Stimulated activated CD8-positive, alpha-beta memory T cell treated with anti-CD3 and anti-CD28 coated beads, Interleukin-4, amount 100 ng/mL, for 24 hours (primary cell): ENCODE data around the gene SURF1.
A peak's percentile ranks its signal among the peaks of the same experiment; 100 is the strongest.
"Not testable (repeated sequence)": the region's sequence is repeated elsewhere in the genome, so short reads cannot be mapped to it uniquely, and the experiment has no call there.

ENCODE experiments used
- DNase-seq: peaks from one replicate; pipeline ENCODE4 v3.0.0-alpha.2; 2020; ENCODE audit warnings: low read depth

Gene SURF1

GRCh38 chr9:133356391-133357091, at the start of gene SURF1, which contains the start of gene SURF2:
Gene SURF1 (minus strand): TSS chr9:133356487. CDS start chr9:133356453, 34 bp downstream.
Gene SURF2 (plus strand): TSS chr9:133356550. CDS start chr9:133356593, 43 bp downstream.
- peak; percentile 89 for DNase-seq

GRCh38 chr9:133405508-133406438, 49.5 kb upstream of the SURF1 start:
- no peak for DNase-seq

GRCh38 chr9:133404454-133405002, 48.2 kb upstream of the SURF1 start:
- no peak for DNase-seq

- peak; percentile 22 for DNase-seq
These were observed 47.6 kb upstream of the SURF1 start for GRCh38 chr9:133403766-133404453.

- DNase-seq = no peak
These were observed 46.4 kb upstream of the SURF1 start for GRCh38 chr9:133402689-133403088.

- no peak for DNase-seq
These were observed 45.3 kb upstream of the SURF1 start for GRCh38 chr9:133401588-133401987.

GRCh38 chr9:133400292-133400691, 44.0 kb upstream of the SURF1 start:
- no peak for DNase-seq

GRCh38 chr9:133397895-133398294, 41.6 kb upstream of the SURF1 start:
- DNase-seq = no peak

GRCh38 chr9:133397370-133397769, 41.1 kb upstream of the SURF1 start:
- DNase-seq = no peak

GRCh38 chr9:133396952-133397351, 40.7 kb upstream of the SURF1 start:
- no peak for DNase-seq

- no peak for DNase-seq
These were observed 38.5 kb upstream of the SURF1 start for GRCh38 chr9:133394687-133395271.

GRCh38 chr9:133393399-133393798, 37.1 kb upstream of the SURF1 start:
- DNase-seq = no peak

- not testable (repeated sequence) for DNase-seq
These were observed 36.0 kb upstream of the SURF1 start for GRCh38 chr9:133392308-133392707.

GRCh38 chr9:133391449-133391848, 35.2 kb upstream of the SURF1 start:
- DNase-seq = not testable (repeated sequence)

GRCh38 chr9:133390713-133391112, 34.4 kb upstream of the SURF1 start:
- no peak for DNase-seq

- DNase-seq = no peak
These were observed 33.3 kb upstream of the SURF1 start for GRCh38 chr9:133389562-133389961.

- no peak for DNase-seq
These were observed 32.8 kb upstream of the SURF1 start for GRCh38 chr9:133389025-133389557.

GRCh38 chr9:133387680-133388079, 31.4 kb upstream of the SURF1 start:
- no peak for DNase-seq

GRCh38 chr9:133386338-133386737, 30.1 kb upstream of the SURF1 start:
- DNase-seq = no peak

- DNase-seq = no peak
These were observed 29.2 kb upstream of the SURF1 start for GRCh38 chr9:133385452-133385851.

GRCh38 chr9:133384736-133385321, 28.5 kb upstream of the SURF1 start:
- no peak for DNase-seq
